Stimulated activated CD8-positive, alpha-beta memory T cell treated with anti-CD3 and anti-CD28 coated beads, Interleukin-12 subunit alpha, Interleukin-12 subunit beta, amount 100 ng/mL, for 24 hours (primary cell): ENCODE data around the gene ZSWIM4.

Experiments used
- DNase-seq: peaks from one replicate; pipeline ENCODE4 v3.0.0-alpha.2; 2020; ENCODE audit errors: extremely low read depth

Gene ZSWIM4

GRCh38 chr19:13812544-13812943 is 17.3 kb downstream of the ZSWIM4 start:
- no peak for DNase-seq

- DNase-seq: no peak
Observed at GRCh38 chr19:13813147-13813546, 17.9 kb downstream of the ZSWIM4 start.

GRCh38 chr19:13814550-13814949 is 19.3 kb downstream of the ZSWIM4 start:
- no peak for DNase-seq

GRCh38 chr19:13817018-13817614 is 21.9 kb downstream of the ZSWIM4 start:
- no peak for DNase-seq

GRCh38 chr19:13817615-13818371 is 22.6 kb downstream of the ZSWIM4 start:
- DNase-seq: no peak

- DNase-seq: no peak
Observed at GRCh38 chr19:13819238-13819637, 24.0 kb downstream of the ZSWIM4 start.

GRCh38 chr19:13821292-13821691 is 26.0 kb downstream of the ZSWIM4 start:
- DNase-seq: no peak

GRCh38 chr19:13823256-13823655 is 28.0 kb downstream of the ZSWIM4 start:
- DNase-seq: no peak

- no peak for DNase-seq
Observed at GRCh38 chr19:13823901-13824300, 28.7 kb downstream of the ZSWIM4 start.

GRCh38 chr19:13824703-13825102 is 29.5 kb downstream of the ZSWIM4 start:
- no peak for DNase-seq

GRCh38 chr19:13825489-13826441 is 30.5 kb downstream of the ZSWIM4 start:
- no peak for DNase-seq

GRCh38 chr19:13826652-13827235 is 31.5 kb downstream of the ZSWIM4 start:
- DNase-seq: no peak

- no peak for DNase-seq
Observed at GRCh38 chr19:13827656-13828055, 32.4 kb downstream of the ZSWIM4 start.

- no peak for DNase-seq
Observed at GRCh38 chr19:13830114-13830740, 35.0 kb downstream of the ZSWIM4 start.

GRCh38 chr19:13830741-13831536 is 35.7 kb downstream of the ZSWIM4 start:
- DNase-seq: no peak

GRCh38 chr19:13831537-13832467 is 36.6 kb downstream of the ZSWIM4 start:
- no peak for DNase-seq

- peak; percentile 80 for DNase-seq
Observed at GRCh38 chr19:13833330-13834243, 38.3 kb downstream of the ZSWIM4 start.

GRCh38 chr19:13834244-13835069 is 39.2 kb downstream of the ZSWIM4 start:
- no peak for DNase-seq
